Progenitor cell of endocrine pancreas (in vitro differentiated cells): Measurements from ENCODE around the gene VPS13D. TPM values are rescaled to one million over a fixed set of nuclear protein-coding genes. Genes with fewer than 3 reads are reported as not detected.

Source experiments
- DNase-seq: peaks from one replicate; pipeline ENCODE4 v3.0.0; 2021; ENCODE audit warnings: low spot score; ENCODE audit not compliant: unreplicated experiment
- H3K27ac Mint-ChIP-seq: 2 replicates; pipeline ENCODE4 v1.8.0; 2021; ENCODE audit warnings: mild to moderate bottlenecking, moderate library complexity, mixed read lengths
- H3K27me3 Mint-ChIP-seq: 2 replicates; pipeline ENCODE4 v1.8.0; 2021; ENCODE audit warnings: mixed read lengths
- H3K36me3 Mint-ChIP-seq: 2 replicates; pipeline ENCODE4 v1.8.0; 2022; ENCODE audit warnings: mixed read lengths; ENCODE audit not compliant: insufficient read depth
- H3K4me1 Mint-ChIP-seq: 2 replicates; pipeline ENCODE4 v1.8.0; 2021; ENCODE audit warnings: low read depth, mixed read lengths
- H3K4me3 Mint-ChIP-seq: 2 replicates; pipeline ENCODE4 v1.8.0; 2021; ENCODE audit warnings: low read depth, mild to moderate bottlenecking, moderate library complexity, mixed read lengths
- H3K9me3 Mint-ChIP-seq: 2 replicates; pipeline ENCODE4 v1.8.0; 2021; ENCODE audit warnings: low read depth, mixed read lengths
- total RNA-seq: library from RNA; stranded (reverse); gene quantifications from 2 replicates; pipeline ENCODE4 v1.2.1, GENCODE V29; 2021
- TF ChIP-seq, protein P1 (sequence below): fragments of 200-600 bp; sonication (generic); IDR thresholded peaks from one replicate; pipeline ENCODE4 v1.5.0; 2021; ENCODE audit warnings: antibody characterized with exemption, mild to moderate bottlenecking; ENCODE audit not compliant: unreplicated experiment

The VPS13D gene
- total RNA-seq, 1 donor from 2014 or later, result 41.9 TPM

DNA sequence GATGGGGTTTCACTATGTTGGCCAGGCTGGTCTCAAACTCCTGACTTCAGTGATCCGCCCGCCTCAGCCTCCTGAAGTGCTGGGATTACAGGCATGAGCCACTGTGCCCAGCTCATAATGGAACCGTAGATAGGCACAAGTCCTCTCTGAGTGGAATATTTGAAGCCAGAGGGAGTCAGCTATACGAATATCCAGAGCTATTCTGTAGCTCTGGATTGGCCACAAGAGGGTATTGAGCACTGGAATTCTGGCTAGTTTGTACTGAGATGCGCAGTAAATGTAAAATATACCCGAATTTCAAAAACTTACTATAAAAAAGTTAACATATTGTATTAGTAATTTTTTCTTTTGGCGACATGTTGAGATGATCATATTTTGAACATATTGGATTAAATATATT lies 851 bp upstream of the VPS13D start:
- Mint-ChIP-seq H3K4me3 (peak overlapping the region; percentile 69), H3K9me3 (no peaks in the 10 kb centered on the region), H3K27ac (no peak overlapping the region), H3K27me3 (peaks cover 5% of the 10 kb centered on the region), H3K4me1 (peaks cover 5% of the 10 kb centered on the region), H3K36me3 (no peaks in the 10 kb centered on the region)
- TF ChIP-seq, protein P1, sequence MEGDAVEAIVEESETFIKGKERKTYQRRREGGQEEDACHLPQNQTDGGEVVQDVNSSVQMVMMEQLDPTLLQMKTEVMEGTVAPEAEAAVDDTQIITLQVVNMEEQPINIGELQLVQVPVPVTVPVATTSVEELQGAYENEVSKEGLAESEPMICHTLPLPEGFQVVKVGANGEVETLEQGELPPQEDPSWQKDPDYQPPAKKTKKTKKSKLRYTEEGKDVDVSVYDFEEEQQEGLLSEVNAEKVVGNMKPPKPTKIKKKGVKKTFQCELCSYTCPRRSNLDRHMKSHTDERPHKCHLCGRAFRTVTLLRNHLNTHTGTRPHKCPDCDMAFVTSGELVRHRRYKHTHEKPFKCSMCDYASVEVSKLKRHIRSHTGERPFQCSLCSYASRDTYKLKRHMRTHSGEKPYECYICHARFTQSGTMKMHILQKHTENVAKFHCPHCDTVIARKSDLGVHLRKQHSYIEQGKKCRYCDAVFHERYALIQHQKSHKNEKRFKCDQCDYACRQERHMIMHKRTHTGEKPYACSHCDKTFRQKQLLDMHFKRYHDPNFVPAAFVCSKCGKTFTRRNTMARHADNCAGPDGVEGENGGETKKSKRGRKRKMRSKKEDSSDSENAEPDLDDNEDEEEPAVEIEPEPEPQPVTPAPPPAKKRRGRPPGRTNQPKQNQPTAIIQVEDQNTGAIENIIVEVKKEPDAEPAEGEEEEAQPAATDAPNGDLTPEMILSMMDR, result no peak
- no peak for DNase-seq

DNA sequence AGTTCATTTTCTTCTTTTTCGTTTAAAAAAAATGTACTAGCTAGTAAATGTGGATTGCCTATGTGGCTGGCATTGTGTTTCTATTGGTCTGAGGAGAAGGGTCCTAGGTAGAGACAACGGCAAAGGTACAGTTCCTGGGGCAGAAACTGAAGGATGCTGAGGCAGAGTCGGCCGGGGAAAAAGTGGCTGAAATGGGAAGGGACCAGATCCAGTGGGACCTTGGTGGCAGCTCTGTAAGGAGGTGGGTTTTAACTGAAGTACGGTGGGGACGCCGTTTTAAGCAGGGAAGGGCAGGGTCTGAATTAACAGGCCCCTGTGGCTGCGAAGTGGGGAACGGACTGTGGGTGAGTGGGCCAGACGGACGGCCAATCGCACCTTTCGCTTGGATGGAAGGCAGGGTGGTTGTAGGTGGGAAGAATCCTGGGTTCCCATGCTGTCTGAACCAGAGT lies 420 bp upstream of the VPS13D start:
- Mint-ChIP-seq H3K27ac (no peak overlapping the region), H3K4me1 (peaks cover 5% of the 10 kb centered on the region), H3K4me3 (peak overlapping the region; percentile 69), H3K27me3 (peaks cover 5% of the 10 kb centered on the region), H3K9me3 (no peaks in the 10 kb centered on the region), H3K36me3 (no peaks in the 10 kb centered on the region)
- TF ChIP-seq, protein P1, result no peak
- DNase-seq, result no peak

DNA sequence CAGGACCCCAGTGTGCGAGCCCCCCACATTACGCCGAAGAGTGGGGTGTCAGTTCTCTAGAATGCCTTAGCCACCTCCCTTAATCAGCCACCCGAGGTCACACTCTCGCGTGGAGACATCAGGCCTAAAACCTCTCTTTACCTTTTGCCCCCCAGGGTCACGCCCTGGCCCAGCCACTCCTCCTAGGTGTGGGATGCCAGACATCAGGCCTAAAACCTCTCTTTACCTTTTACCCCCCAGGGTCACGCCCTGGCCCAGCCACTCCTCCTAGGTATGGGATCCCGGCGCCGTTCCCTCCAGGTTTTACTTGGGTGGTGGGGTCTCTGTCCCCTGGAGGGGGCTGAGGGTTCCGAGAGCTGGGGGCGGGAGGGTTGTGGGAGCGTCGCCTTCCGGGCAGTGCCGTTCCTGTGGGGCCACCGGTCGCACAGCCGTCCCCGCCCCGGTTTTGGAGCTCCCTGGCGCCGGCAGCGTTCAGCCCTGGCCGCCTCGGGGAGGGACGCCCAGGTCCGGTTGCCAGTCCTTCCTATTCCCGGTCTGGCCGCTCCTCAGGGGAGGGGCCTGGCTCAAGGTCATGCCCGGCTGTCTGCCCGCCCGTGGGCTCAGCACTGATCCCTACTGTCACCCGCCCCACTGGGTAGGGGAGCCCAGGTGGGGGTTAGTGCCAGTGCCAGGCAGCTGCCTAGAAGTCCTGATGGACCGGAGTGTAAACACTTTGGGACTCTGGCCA lies 882 bp downstream of the VPS13D start:
- Mint-ChIP-seq H3K9me3 (no peaks in the 10 kb centered on the region), H3K4me3 (peak overlapping the region; percentile 83), H3K27me3 (peaks cover 5% of the 10 kb centered on the region), H3K36me3 (peaks cover 5% of the 10 kb centered on the region), H3K4me1 (peaks cover 5% of the 10 kb centered on the region), H3K27ac (peak overlapping the region; percentile 41)
- TF ChIP-seq, protein P1, result no peak
- peak; percentile 18 for DNase-seq

DNA sequence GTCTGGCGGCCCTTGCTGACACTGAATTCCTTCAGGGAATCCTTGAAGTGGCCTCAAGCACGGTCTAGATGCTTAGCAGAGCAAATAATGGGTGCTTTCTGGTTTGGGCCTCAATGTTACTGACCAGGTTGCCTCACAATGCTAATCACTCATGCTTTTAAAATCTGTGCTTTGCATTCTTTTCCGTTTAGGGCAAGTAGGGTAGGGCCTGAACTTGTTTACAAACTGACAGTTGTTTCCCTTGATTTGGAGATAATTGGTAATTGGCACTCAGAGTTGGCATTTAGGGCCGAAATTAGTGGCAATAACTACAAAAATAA lies 1.4 kb downstream of the VPS13D start:
- Mint-ChIP-seq H3K9me3 (no peaks in the 10 kb centered on the region), H3K27ac (no peak overlapping the region), H3K27me3 (peaks cover 5% of the 10 kb centered on the region), H3K4me3 (peak overlapping the region; percentile 83), H3K4me1 (peaks cover 5% of the 10 kb centered on the region), H3K36me3 (peaks cover 5% of the 10 kb centered on the region)
- no peak for DNase-seq
- TF ChIP-seq, protein P1, result no peak

DNA sequence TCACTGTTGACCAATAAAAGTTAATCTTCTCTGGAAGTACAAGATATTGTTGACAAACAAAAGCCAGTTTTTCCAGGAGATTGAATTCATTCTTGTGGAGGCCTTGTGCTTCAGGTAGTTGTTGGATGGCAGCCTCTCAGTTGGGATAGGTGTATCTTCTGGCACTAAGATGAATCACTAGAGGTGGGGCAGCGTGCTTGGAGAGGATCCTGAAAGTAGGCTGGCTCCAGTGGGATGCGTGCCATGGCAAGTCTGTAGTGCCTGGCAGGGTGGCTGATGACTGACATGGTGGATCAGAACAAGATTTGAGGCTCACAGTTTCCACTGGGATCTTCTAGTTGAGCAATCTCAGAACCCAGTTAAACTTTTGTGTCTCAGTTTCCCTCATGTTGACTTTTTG lies 2.4 kb downstream of the VPS13D start:
- Mint-ChIP-seq H3K9me3 (no peaks in the 10 kb centered on the region), H3K4me3 (peak overlapping the region; percentile 33), H3K27ac (no peak overlapping the region), H3K27me3 (peaks cover 5% of the 10 kb centered on the region), H3K4me1 (peaks cover 5% of the 10 kb centered on the region), H3K36me3 (peaks cover 9% of the 10 kb centered on the region)
- TF ChIP-seq, protein P1, result no peak
- no peak for DNase-seq
